ENCODE measurements around the gene ANKRD33B.

Gene ANKRD33B

DNA sequence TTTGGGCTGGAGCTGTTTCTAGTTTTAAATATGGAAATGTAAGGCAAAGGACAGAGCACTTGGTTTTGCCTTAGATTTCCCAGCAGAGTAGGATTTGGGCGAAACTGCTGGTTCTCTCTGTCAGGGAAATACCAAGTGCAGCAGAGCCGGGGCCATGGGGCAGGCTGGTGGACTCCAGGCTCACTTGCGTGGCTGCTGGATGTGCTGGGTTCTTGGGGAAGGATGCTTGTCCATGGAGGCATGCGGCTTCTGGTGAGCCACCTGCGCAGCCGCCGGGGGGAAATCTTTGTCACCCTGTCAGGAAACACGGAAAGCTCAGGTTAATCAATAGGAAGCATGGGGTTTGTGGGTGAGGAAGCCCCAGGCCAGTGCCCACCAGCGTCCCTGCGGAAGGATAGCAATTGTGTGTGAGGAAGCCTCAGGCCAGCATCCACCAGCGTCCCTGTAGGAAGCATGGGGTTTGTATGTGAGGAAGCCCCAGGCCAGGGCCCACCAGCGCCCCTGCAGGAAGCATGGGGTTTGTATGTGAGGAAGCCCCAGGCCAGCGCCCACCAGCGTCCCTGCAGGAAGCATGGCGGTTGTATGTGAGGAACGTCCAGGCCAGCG, 117.1 kb downstream of the ANKRD33B start:
- DNase-seq, result no peak

DNA sequence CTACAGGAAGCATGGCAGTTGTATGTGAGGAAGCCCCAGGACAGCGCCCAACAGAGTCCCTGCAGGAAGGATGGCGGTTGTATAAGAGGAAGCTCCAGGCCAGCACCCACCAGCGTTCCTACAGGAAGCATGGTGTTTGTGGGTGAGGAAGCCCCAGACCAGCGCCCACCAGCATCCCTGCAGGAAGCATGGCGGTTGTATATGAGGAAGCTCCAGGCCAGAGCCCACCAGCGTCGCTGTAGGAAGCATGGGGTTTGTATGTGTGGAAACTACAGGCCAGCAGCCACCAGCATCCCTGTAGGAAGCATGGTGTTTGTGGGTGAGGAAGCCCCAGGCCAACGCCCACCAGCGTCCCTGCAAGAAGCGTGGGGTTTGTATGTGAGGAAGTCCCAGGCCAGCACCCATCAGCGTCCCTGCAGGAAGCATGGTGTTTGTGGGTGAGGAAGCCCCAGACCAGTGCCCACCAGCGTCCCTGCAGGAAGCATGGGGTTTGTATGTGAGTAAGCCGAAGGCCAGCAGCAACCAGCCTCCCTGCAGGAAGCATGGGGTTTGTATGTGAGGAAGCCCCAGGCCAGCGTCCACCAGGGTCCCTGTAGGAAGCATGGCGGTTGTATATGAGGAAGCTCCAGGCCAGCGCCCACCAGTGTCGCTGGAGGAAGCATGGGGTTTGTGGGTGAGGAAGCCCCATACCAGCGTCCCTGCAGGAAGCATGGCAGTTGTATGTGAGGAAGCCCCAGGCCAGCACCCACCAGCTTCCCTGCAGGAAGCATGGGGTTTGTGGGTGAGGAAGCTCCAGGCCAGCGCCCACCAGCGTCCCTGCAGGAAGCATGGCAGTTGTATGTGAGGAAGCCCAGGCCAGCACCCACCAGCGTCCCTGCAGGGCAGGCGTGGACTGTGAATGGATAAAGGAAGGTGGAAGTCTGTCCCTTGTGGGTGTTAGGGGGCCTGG, 118.1 kb downstream of the ANKRD33B start:
- no peak for DNase-seq

DNA sequence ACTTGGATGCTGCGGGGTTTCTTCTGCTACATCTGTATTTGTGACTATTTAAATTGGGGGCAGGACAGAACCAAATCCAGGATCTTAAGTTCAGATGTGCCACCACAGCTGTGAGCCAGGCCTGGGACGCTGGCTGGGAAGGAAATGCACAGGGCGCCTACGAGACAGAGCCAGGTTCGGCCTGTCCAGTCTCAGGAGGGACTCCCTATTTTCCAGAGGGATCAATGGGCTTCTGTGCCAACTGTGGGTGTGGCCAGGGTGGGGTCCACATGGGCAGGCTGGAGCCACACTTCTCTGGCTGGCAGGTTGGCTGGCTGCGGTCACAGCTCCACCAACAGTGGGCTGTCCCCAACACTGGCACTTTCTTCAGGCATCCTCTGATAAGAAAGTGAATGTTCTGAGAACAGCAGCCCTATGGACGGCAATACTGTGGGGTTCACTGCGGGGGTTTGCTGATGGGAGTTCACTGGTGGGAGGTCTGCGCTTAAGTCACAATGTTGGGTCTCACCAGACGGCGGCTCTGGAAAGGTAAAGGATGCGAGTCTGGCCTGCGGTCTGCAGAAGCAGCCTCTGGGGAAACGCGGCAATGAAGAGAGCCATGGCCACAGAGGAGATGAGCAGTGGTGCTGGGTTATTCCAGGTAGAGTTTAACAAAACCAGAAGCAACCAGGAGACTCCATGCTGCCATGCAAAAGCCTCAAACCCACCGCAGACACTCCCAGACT, 119.1 kb downstream of the ANKRD33B start:
- no peak for DNase-seq

DNA sequence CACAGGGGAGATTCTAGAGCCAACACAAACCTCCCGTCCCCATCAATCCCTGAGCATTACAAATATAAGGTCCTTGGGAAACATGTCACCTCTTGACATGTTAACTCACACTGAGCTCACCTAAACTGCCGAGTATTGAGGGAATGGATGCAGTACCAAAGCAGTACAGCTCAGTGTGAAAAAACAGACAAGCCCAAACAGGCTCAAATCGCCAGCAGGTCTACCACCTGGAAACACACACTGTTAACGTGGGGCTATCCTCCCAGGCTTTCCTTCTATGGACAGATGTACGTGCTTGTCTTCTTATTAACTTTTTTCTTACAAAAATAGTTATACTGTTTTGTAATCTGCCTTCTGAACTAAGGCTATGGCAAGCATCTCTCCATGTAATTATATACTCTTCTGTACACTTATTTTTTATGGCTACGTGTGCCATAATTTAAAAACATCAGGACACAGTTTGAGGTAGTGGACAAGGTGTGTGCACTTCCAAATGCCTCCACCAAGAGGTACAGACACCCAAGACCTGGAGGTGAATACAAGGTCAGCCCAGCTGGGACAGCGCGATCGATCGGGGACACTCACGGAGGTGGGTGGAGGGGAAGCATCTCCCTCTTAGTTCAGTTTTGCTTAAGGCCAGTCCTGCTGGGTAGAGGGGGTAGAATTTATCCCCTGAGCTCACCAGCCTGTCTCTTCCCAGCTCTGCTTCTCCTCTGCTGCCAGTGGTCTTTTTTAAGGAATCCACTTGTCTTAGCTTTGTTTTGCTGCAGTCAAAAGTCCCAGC, 120.6 kb downstream of the ANKRD33B start:
- DNase-seq, result peak; percentile 64

DNA sequence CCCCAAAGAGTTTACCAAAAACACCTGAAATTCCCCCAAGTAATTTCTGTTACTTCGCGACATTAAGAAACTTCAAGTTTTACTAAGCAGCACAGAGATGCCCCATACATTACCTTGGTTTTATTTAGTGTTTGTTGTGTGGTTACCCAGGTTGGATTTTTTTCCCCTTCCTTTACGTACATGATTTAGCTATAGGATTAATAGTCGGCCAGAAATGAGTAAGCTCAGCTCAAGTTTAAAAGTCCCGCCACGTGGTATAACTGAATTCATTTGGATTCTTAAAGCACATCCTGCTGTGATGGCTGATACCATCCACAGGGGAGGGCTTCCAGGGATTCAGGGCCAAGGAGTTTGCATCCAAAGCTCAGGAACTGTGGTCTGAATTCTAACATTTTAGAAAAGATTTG, 121.2 kb downstream of the ANKRD33B start:
- DNase-seq, result no peak

DNA sequence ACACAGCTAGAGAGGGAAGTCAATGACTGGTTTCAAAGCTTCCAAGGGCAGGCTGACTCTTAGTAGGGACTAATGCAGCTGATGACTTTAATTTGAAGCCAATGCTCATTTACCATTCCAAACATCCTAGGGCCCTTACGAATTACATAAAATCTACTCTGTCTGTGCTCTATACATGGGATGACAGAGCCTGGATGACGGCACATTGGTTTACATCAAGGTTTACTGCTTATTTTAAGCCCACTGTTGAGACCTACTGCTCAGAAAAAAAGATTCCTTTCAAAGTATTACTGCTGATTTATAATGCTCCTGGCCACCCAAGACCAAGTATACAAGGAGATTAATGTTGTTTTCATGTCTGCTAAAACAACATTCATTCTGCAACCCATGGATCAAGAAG, 123.0 kb downstream of the ANKRD33B start:
- DNase-seq, result no peak

DNA sequence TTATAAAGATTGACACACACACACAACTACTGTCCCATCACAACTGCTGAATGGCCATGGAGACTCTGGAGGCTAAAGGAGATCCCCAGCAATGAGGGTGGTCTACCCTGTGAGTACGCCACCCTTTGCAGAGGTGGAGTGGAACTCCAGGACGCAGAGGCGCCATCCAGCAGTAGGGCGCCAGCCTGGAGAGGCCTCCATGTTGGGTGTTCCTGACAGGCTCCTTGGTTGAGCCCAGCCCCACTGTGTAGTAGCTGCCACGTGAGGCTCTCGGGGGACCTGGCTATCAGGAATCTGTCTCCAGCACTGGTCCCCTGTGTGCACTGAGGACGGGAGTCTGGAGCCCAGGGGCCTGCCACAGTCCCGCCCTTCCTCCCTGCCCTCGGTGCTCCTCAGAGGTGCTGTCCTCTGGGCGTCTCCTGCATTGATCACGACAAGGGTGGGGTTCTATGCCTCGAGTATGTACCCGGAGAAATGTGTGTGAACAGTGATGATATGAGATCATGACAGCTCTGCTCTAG, 124.8 kb downstream of the ANKRD33B start:
- DNase-seq, result no peak

DNA sequence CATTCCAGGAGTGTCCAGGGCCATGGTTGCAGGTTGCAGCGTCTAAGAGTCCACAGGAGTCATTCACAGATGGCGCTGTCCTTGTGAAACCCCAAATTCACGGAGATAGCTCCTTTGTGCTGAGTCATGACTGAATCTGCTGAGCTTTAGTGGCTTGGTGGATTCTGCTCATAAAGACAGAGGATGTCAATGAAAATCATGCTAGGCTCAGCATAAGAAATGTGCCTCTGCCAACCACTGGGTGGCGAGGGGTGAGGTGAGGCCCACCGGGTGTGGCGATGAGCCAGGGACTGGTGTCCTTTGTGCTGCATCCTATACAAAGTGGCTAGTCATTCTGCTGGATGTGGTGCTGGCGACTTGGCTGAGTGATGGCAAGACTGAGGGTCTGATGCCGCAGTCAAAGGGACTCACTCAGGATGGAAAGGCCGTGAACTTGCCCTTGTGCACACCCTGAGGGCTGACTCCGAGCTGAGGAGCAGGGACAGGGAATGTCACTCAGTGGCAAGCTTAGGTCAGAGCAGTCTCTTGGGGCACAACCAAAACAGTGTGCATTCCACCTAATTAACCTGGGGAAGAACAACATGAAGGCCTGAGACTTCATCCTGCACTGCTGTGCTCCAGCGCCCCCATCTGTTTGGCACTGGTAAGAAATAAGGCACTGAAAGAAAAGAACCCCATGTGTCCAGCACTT, 125.7 kb downstream of the ANKRD33B start:
- peak; percentile 55 for DNase-seq

DNA sequence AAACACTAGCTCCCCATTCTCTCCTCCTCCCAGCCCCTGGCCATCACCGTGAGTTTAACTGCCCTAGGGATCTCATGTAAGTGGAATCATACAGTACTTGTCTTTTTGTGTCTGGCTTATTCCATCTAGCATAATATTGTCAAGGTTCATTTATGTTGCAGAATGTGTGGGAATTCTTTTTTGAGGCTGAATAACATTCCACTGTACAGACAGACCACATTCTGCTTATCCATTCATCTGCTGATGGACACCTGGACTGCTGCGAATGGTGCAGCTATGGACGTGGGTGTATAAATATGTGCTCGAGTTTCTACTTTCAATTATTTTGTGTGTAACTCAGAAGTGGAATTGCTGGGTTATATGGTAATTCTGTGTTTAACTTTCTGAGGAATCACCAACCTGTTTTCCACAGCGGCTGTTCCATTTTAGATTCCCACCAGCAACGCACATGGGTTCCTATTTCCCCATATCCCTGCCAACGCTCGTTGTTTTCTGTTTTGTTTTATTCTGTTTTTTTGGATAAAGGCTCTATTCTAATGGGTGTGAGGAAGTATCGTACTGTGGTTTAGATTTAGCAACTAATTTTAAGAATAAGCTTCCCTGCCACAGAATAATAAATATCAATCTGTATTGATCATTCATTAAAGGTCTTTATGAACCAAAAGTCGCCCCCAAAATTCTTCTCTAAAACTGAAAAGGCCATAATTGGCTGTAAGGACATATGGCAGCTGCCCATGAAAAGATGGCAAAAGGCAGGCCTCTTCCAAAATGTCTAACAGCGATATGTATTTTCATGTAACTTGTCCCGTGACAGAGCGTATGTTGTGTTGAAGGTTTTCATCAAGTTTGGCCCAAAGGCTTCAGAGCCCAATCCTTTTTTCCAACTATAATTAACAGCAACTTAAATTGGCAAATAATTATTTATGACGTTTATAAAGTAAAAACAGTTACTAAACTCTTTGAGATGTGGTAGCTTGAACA, 126.9 kb downstream of the ANKRD33B start:
- DNase-seq, result no peak

DNA sequence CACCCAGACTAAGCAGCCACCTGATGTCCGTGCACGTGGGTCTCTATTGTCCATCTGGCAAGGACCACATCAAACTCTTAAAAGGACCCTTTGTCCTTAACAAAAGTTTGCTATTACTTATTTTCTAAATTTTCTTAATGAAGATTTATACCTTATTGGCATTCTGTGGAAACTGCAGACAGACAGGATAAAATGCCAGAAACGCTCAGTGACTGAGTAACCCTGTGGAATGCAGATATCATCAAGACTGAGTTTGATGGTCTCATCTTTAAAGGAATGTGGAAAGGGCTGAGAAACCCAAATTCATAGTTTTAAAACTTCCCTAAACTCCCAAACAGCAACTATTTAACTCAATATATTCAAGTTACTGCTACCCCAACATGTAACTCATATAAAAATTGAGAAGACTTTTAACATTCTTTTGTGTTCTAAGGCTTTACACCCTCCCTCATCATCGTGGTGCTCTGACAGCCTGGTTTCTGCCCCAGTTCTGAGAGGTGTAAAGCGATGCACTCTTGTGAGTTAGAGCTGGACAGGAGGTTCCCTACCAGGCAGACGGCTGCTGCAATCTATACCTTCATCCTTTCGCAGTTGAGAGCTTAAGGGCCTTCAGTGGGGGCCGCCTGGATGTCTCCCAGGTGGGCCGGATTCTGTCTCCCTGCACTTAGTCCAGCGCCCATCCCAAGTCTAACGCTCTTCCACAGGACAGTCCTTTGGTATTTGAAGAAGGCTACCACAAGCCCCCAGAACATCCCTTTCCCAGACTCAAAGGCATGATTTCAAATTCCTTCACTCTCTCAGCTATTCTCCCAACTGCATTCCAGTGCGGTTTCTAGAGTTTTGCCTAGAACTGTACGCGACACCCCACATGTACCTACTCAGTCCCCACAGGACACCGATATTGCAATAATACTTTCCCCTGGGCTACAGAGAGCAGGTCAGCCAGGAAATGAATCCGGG, 128.2 kb downstream of the ANKRD33B start:
- no peak for DNase-seq

DNA sequence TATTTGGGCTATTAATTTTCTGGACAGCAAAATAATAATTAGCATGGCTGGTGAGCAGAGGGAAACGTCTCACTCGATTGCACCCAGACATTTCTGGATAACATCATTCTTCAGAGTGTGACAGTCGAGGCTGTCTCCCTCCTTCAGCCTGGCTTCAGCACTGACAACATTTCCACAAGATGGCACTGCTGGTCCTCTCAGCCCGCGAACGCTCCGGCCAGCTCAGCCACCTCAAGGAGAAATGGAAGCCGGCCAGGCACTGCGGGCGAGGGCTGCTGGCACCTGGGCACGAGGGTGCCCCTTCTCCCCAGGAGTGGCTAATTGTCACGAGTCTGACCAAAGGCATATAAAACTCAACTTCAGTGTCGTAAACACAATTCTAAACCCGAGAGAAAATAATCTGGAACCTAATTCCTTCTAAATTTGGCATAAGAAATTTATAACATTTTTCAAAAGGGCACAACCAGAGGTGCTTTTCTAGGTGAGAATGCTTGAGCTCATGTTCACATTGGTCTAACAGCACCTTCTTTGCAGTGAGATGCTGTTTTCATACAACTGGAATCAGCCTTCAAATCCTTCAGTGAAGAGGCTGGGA, 131.3 kb downstream of the ANKRD33B start:
- DNase-seq, result peak; percentile 77

DNA sequence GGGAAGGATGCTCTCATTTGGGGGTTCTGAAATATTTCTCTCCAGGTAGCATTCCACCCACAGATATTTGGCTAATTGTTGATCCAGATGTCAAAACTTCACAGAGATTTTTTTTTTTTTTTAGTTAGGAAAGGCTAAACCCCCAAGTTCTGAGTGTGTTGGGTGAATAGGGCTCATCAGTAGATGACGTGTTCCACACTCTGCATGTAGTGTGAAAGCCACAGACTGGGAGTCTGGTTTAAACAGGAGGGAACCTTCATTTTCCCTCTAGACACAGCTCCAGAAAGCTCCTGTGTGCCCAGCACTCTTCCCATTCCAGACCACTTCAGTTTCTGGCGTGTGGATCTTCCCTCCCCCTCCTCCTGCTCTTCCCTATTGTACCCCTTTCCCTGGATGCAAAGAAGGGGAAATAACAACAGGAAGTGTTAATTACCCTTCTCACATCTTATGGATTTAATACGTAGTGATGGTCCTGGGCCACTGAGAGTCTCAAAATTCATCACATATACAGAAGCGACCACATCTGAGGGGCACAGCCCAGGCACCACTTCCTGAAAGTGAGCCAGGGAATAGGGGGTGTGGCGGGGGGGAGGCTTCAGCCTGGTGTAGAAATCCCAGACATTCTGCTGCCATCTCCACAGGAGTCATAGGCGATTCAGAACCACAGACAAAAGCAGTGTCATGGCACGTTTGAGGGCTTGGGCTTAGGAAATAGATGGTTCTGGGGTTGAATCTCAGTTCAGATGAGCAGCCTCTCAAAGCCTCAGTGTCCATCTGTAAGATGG, 132.1 kb downstream of the ANKRD33B start:
- DNase-seq, result no peak

DNA sequence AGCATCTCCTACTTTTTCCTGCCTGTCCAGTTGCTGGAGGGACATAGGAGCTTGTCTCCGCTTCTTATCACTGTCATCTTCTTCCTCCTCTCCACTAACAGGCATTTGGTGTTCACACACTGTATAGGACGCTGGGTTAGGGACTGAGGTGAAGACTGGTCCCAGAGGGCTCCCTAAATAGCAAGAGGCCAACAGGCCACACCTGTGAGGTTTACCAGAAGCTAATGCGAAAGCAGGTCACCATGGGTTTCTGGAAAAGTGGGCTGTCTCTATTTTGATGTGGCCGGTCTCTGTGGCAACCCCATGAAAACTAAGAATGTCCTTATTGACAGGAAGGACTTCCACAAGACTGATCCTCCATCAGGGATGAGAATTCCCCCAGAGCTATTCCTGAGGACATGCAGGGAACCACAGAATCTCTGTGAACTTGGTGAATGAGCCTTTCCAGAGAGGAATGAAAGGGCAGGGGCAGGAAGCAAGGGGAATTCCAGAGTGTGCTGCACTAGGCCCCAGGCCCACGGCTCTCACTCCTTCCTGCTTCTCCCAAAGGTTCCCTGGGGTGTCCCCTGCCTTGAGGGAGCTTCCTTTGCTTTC, 135.5 kb downstream of the ANKRD33B start:
- DNase-seq, result no peak

DNA sequence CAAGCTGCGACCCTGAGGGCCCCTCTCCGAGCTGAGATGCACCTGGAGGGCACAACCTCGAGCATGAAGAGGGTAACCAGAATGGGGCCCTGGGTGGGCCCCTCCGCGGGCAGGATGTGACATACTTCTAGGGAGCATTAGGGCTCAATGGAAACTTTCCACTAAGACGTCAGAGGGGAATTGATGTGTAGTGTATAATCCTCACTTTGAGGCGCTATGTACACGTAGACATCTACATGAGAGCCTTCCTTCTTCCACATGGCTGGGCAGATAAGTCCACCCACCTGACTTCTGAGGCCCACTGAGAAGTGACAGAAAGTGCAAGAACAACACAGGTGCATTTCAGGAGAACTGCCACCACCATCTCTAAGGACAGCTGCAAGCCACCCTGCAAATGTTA, 136.1 kb downstream of the ANKRD33B start:
- DNase-seq, result no peak

DNA sequence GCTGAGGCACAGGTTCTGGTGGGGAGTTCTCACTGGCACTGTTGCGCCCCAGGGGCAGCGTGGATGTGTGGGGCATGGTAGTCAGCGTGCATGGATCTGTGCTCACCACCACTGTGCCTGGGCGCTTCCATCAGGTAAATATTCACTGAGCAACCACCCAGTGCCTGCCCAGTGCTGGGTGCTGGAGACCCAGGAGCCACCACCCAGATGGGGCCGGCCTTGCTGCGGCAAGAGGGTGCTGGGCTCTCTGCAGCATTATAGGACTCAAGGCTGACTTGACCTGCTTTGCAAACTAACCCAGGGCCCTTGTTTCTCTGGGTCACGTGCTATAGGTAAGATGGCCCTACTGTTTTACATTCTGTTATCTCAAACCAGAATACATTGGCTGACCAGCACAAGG, 136.6 kb downstream of the ANKRD33B start:
- DNase-seq, result no peak

DNA sequence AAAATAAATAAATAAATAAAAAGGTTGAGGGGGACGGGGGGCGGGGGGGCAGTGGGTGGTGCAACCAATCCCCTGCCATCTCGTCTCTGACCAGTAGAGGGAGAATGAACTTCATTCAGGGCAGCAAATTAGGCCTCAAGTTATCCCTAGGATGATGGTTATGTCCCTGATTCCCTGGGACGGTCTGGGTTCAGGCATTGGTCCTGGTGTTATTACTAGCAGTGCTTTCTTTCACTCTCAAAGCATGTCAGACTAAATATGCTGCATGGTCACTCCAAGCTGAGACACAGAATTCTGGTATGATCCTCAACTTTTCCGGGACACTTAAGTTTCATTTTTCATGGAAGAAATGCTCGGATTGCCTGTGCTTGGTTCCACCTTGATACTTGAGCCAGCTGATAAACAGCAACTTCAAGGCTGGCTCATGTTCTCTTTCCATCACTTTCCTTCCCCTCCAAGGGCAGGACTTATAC, 137.7 kb downstream of the ANKRD33B start:
- DNase-seq, result peak; percentile 34

DNA sequence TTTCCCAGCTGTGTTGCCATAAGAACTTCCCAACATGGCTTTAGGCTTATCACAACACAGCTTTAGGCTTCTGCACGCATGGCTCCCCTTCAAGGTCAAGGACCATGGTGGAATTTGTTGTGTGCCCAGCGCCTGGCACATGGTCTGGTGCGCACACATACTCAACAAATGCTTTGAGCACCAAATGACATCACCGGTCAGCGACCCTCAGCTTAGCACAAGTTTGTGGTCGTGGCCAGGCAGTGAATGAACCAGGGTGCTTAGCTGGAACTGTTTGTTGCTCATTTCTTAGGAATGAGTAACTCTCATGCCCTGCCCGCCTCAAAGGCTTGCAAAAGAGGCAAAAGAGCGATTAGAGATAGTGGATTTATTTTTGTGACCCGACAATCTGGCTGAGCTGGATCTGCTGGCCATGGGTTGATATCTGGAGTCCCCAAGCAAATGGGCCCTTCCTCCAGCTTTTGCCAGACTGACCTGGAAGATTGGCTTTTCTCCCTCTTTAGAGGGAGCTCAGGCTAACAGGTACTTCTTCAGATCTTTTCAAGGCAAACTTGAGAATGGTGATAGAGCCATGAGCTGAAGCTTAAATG, 138.3 kb downstream of the ANKRD33B start:
- DNase-seq, result no peak

Data from NCI-H2171 treated with DMSO at 0.1 percent for 48 hours (cell line).